Heart left ventricle (tissue), 16 donors: Measurements from ENCODE around the gene MCM10. TPM values are rescaled to one million over a fixed set of nuclear protein-coding genes. Genes with fewer than 3 reads are reported as not detected.

Source experiments
- ATAC-seq, 4 donors: fragments of 200-7000 bp; cut with Tn5 transposase; one replicate each; pipeline ENCODE4 v1.9.1; 2020 to 2022; ENCODE audit warnings: moderate library complexity in 4 of 4, mild to moderate bottlenecking in 3 of 4, moderate number of reproducible peaks in 1 of 4
- DNase-seq, 5 donors: peaks; one replicate each; pipeline ENCODE4 v3.0.0-alpha.2; 2020
- H3K27ac ChIP-seq, 12 donors: fragments of 200-600 bp; sonication (generic) in 4 of 12; one replicate each; pipeline versions ENCODE4 v1.5.0 to v1.8.0; 2016 to 2022; ENCODE audit warnings: mild to moderate bottlenecking in 2 of 12
- H3K27me3 ChIP-seq, 9 donors: fragments of 200-600 bp; sonication (generic) in 2 of 9; one replicate each; pipeline versions ENCODE4 v1.5.1 to v1.8.0; 2016 to 2022; ENCODE audit warnings: mild to moderate bottlenecking in 3 of 9
- H3K36me3 ChIP-seq, 9 donors: fragments of 200-600 bp; sonication (generic) in 2 of 9; one replicate each; pipeline versions ENCODE4 v1.5.0 to v1.8.0; 2018 to 2022; ENCODE audit warnings: mild to moderate bottlenecking in 2 of 9
- H3K4me1 ChIP-seq, 12 donors: fragments of 200-600 bp; sonication (generic) in 4 of 12; one replicate each; pipeline versions ENCODE4 v1.5.0 to v1.8.0; 2016 to 2022; ENCODE audit warnings: mild to moderate bottlenecking in 3 of 12
- H3K4me3 ChIP-seq, 12 donors: fragments of 200-600 bp; sonication (generic) in 4 of 12; one replicate each; pipeline versions ENCODE4 v1.5.0 to v1.8.0; 2017 to 2022; ENCODE audit warnings: mild to moderate bottlenecking in 9 of 12, moderate library complexity in 4 of 12
- H3K9me3 ChIP-seq, 12 donors: fragments of 200-600 bp; sonication (generic) in 4 of 12; one replicate each; pipeline versions ENCODE4 v1.5.0 to v1.8.0; 2016 to 2022; ENCODE audit warnings: mild to moderate bottlenecking in 1 of 12
- POLR2A ChIP-seq, 2 donors: fragments of 450-650 bp; IDR thresholded peaks; one replicate each; pipeline ENCODE4 v1.6.1; 2017; ENCODE audit warnings: antibody characterized with exemption in 2 of 2, mild to moderate bottlenecking in 2 of 2, moderate library complexity in 2 of 2
- WGBS, 4 donors: extraction: QIAGEN DNeasy Blood & Tissue Kit in 2 of 4; methylation state at CpG; one replicate each; pipeline versions ENCODE4 v1.1.5 to v1.1.7; 2013 to 2018; 5-methylcytosine and 5-hydroxymethylcytosine counted together
- intact Hi-C, 10 donors: fragments of 100-400 bp; cut with DNase I; formaldehyde crosslinking; loops; one replicate each; pipeline versions ENCODE4 v1.11.1 to v1.14.2; 2022
- long read RNA-seq, 3 donors: library from polyadenylated mRNA; unstranded; transcript quantifications; one replicate each; pipeline ENCODE4 v2.0.0, GENCODE V29; 2020 to 2021
- polyA plus RNA-seq, 2 donors: library from polyadenylated mRNA; stranded (reverse); fragments of 200-250 nt; gene quantifications; one replicate each; pipeline ENCODE4 v1.2.3, GENCODE V29; 2013
- total RNA-seq, 9 donors: library from RNA; depleted of rRNA in 2 of 9; stranded (reverse); fragments of >200 nt in 2 of 9; fragmentation: NEBNext Ultra II Directional in 3 of 9; extraction: Animal tissue kit (Norgen Biotek cat#: 25700) in 3 of 9; gene quantifications; one replicate each; pipeline versions ENCODE4 v1.1.0 to v1.2.4, GENCODE V29; 2016 to 2023
- TF ChIP-seq, protein P1 (sequence below), 12 donors: fragments of 200-600 bp; sonication (generic) in 4 of 12; IDR thresholded peaks; one replicate each; pipeline versions ENCODE4 v1.5.0 to v1.8.0; 2018 to 2022; ENCODE audit warnings: antibody characterized with exemption in 12 of 12, mild to moderate bottlenecking in 5 of 12
- donor health status: ischemic (EF 13 %, LVEDD 7.1; RV severe dilation, severe dysfunction).
- donor health status: healthy with polysubstance abuse.
- donor health status: DM: no; HTN: yes; CAD: no.
- donor health status: DM: no; HTN: no; CAD: no.
- donor health status: ischemic (EF 25% LVEDD 6.9; RV normal size, moderate dysfunction).
- donor health status: ischemic (EF 25% LVEDD 5.7; RV mildly dilated, moderate dysfunction).
- donor health status: healthy.
- donor health status: DM: yes; HTN: yes; CAD: no.
- donor health status: ischemic (EF 35%, LVEDD 5.7; RV mildly dilated, moderate dysfunction).
- donor health status: nonischemic (EF 11% LVEDD 7.7; RV severe dilation, severe dysfunction).
- donor health status: DM: yes; HTN: yes; CAD: no.
- donor health status: PGD.
- donor health status: ischemic (EF 29% LVEDD 5.4; RV normal size, mild dysfunction).
- donor health status: nonischemic (EF 23%, LVEDD 6.1; RV moderate dilation, normal function).

The MCM10 gene
- total RNA-seq (1 to 10 TPM in 1 of 9 donors, under 1 TPM in 5, not detected in 3; 0.16 to 4.2 (median 0.36) TPM), polyA plus RNA-seq (under 1 TPM; 0.11 to 0.15 TPM)
- long read RNA-seq, donor 1: 0 reads
- long read RNA-seq, donor 2, partial matches to known transcripts: 1 of 1 reads
- long read RNA-seq, donor 2, other reads (novel, unspliced or antisense): 0 of 1 reads
- long read RNA-seq, donor 3: 0 reads

- no peak for TF ChIP-seq POLR2A (IDR thresholded peaks at IDR 0.05)
- TF ChIP-seq, protein P1, sequence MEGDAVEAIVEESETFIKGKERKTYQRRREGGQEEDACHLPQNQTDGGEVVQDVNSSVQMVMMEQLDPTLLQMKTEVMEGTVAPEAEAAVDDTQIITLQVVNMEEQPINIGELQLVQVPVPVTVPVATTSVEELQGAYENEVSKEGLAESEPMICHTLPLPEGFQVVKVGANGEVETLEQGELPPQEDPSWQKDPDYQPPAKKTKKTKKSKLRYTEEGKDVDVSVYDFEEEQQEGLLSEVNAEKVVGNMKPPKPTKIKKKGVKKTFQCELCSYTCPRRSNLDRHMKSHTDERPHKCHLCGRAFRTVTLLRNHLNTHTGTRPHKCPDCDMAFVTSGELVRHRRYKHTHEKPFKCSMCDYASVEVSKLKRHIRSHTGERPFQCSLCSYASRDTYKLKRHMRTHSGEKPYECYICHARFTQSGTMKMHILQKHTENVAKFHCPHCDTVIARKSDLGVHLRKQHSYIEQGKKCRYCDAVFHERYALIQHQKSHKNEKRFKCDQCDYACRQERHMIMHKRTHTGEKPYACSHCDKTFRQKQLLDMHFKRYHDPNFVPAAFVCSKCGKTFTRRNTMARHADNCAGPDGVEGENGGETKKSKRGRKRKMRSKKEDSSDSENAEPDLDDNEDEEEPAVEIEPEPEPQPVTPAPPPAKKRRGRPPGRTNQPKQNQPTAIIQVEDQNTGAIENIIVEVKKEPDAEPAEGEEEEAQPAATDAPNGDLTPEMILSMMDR (IDR thresholded peaks at IDR 0.05): peak; percentile 82 to 95 (median 88)
- Histone ChIP-seq H3K36me3 (no peaks in the 10 kb centered on the region), H3K4me1 (peaks cover 0 to 18% (median 9%) of the 10 kb centered on the region in 12 donors), H3K27ac (no peak within 1 kb of the TSS), H3K27me3 (no peaks in the 10 kb centered on the region), H3K4me3 (peak within 1 kb of the TSS in 11 of 12 donors; percentile 24 to 72 (median 51)), H3K9me3 (no peaks in the 10 kb centered on the region)
- 1 to 2% (median 2%) methylated on average over 21 to 56 of the region's 56 CpGs for WGBS, 4 donors
- intact Hi-C loops: loop anchor here in 9 of 10 donors (1.0 to 10.0 kb wide), 13 partner anchors 114 to 374 kb away; partner anchors contain the start of genes BEND7 (in 2 of the 9), PHYH (in 2 of the 9) and SEPHS1 (in 1 of the 9)
- ATAC-seq: peak; percentile 100
- peak; percentile 97 to 98 (median 98) for DNase-seq
Observed at GRCh38 chr10:13160934-13161856, at the start of gene MCM10. Gene MCM10 (plus strand): TSS chr10:13161558. CDS start chr10:13164203, 2,645 bp downstream.

GRCh38 chr10:13113544-13113943 lies 47.8 kb upstream of the MCM10 start:
- DNase-seq (no peak), ATAC-seq (peak in 1 of 4 donors; percentile 11)
- intact Hi-C loops: no loop called here
- Histone ChIP-seq H3K27me3 (no peaks in the 10 kb centered on the region), H3K9me3 (no peaks in the 10 kb centered on the region), H3K27ac (no peak overlapping the region), H3K36me3 (peaks cover 0 to 89% (median 81%) of the 10 kb centered on the region in 9 donors), H3K4me1 (peaks cover 0 to 27% (median 17%) of the 10 kb centered on the region in 12 donors), H3K4me3 (no peak overlapping the region)
- no peak for TF ChIP-seq POLR2A (IDR thresholded peaks at IDR 0.05)
- WGBS, 4 donors: 80 to 87% (median 82%) methylated on average over 6 of the region's 6 CpGs

DNA sequence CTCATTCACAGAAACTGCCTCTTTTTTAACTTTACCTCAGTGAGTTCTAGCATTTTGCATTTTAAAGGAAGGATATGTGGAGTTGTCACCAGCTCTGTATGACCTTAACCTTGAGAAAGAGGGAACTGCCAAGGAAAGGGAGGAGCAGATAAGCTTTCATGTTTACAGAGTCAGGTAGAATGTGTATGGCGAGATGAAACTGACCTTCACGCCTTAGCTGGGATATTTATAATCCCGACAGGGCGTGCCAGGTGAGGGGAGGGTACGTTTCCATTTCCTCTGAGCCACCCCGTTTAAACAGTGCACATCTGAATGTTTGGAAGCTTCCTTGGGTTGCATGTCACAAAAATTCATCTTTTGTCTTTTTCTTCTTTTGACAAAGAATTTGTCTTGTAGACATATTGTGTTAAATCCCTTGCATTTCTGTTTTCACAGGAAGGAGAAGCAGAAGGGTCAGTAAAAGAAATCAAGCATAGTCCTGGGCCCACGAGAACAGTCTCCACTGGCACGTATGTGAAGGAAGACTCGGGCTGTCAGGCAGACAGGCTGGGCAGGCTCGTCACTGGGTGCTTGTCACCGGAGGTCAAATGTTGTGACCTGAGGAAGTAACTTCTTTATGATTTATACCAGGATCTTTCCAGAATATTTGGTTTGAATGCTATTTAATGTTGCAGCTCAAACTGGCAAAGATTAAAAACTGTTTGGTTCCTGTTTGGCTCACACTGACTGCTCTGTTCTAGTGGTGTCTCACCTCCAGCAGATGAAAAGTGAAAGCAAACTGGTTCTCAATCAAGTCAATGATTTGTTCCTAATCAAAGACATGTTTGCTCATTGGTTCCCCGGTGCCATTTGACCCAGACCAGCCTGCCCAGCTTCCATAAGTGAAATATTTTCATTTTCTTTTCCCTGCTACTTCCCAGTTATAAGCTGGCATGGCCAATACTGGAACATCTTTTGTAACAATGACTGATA lies 45.2 kb upstream of the MCM10 start:
- ATAC-seq: peak; percentile 78 to 83 (median 82)
- intact Hi-C loops: no loop called here
- Histone ChIP-seq H3K36me3 (peaks cover 0 to 91% (median 80%) of the 10 kb centered on the region in 9 donors), H3K9me3 (no peaks in the 10 kb centered on the region), H3K27ac (peak overlapping the region; percentile 51 to 84 (median 75)), H3K27me3 (no peaks in the 10 kb centered on the region), H3K4me1 (peaks cover 0 to 41% (median 20%) of the 10 kb centered on the region in 12 donors), H3K4me3 (peak overlapping the region in 2 of 12 donors; percentile 7 to 21)
- no peak for DNase-seq
- WGBS, 4 donors: 30 to 39% (median 36%) methylated on average over 12 of the region's 12 CpGs
- TF ChIP-seq, protein P1 (IDR thresholded peaks at IDR 0.05): no peak
- no peak for TF ChIP-seq POLR2A (IDR thresholded peaks at IDR 0.05)
